OCI-LY1 (cell line): ENCODE results near the gene LTBP2.

Experiments
- CTCF ChIP-seq: fragments of 200-600 bp; sonication (generic), shearing (Covaris generic); IDR thresholded peaks from 2 replicates; pipeline ENCODE4 v1.5.1; 2017; ENCODE audit warnings: mild to moderate bottlenecking, antibody characterized with exemption, low read length, moderate library complexity, mixed read lengths
- EZH2 ChIP-seq: fragments of 200-600 bp; sonication (generic), shearing (Covaris generic); IDR thresholded peaks from 2 replicates; pipeline ENCODE4 v1.8.0; 2017; ENCODE audit warnings: borderline replicate concordance, mixed run types, mild to moderate bottlenecking, antibody characterized with exemption, low read length, moderate library complexity, mixed read lengths

- TF ChIP-seq CTCF (no peak), EZH2 (no peak)
These were observed 152.1 kb downstream of the LTBP2 start for GRCh38 chr14:74459976-74460375.
